Esophagus mucosa (tissue), 1 donor: ENCODE data around the gene GLYATL2. TPM values are rescaled to one million over a fixed set of nuclear protein-coding genes. Genes with fewer than 3 reads are reported as not detected.

Experiments
- ATAC-seq: fragments of 200-7000 bp; cut with Tn5 transposase; one replicate; pipeline ENCODE4 v1.9.1; 2020
- total RNA-seq: library from RNA; stranded (reverse); gene quantifications from one replicate; pipeline ENCODE4 v1.2.4, GENCODE V29; 2023
- donor health status: DM: yes; HTN: yes; CAD: no.

The GLYATL2 gene
- 1.6 TPM for total RNA-seq

GRCh38 chr11:58844361-58845005 lies at the start of gene GLYATL2:
GLYATL2 (minus strand) TSS chr11:58844704; CDS start chr11:58839612, 5,092 bp downstream.
- ATAC-seq = no peak

- no peak for ATAC-seq
Observed at GRCh38 chr11:58893899-58894298, 49.4 kb upstream of the GLYATL2 start.

GRCh38 chr11:58888579-58888978 lies 44.1 kb upstream of the GLYATL2 start:
- no peak for ATAC-seq

GRCh38 chr11:58887452-58887851 lies 42.9 kb upstream of the GLYATL2 start:
- ATAC-seq = no peak

- no peak for ATAC-seq
Observed at GRCh38 chr11:58880625-58881024, 36.1 kb upstream of the GLYATL2 start.

GRCh38 chr11:58880166-58880565 lies 35.7 kb upstream of the GLYATL2 start:
- no peak for ATAC-seq

- no peak for ATAC-seq
Observed at GRCh38 chr11:58867556-58867955, 23.1 kb upstream of the GLYATL2 start.

- no peak for ATAC-seq
Observed at GRCh38 chr11:58866788-58867187, 22.3 kb upstream of the GLYATL2 start.

- no peak for ATAC-seq
Observed at GRCh38 chr11:58864335-58864734, 19.8 kb upstream of the GLYATL2 start.

- ATAC-seq = no peak
Observed at GRCh38 chr11:58863697-58864096, 19.2 kb upstream of the GLYATL2 start.

- ATAC-seq = no peak
Observed at GRCh38 chr11:58861533-58861932, 17.0 kb upstream of the GLYATL2 start.

- no peak for ATAC-seq
Observed at GRCh38 chr11:58856806-58857205, 12.3 kb upstream of the GLYATL2 start.

- no peak for ATAC-seq
Observed at GRCh38 chr11:58845386-58845785, 882 bp upstream of the GLYATL2 start.

- ATAC-seq = no peak
Observed at GRCh38 chr11:58837707-58838388, 6.7 kb downstream of the GLYATL2 start.

GRCh38 chr11:58832056-58832645 lies 12.4 kb downstream of the GLYATL2 start:
- no peak for ATAC-seq

- ATAC-seq = no peak
Observed at GRCh38 chr11:58830673-58831301, 13.7 kb downstream of the GLYATL2 start.

- no peak for ATAC-seq
Observed at GRCh38 chr11:58829786-58830185, 14.7 kb downstream of the GLYATL2 start.

GRCh38 chr11:58813693-58814092 lies 30.8 kb downstream of the GLYATL2 start:
- no peak for ATAC-seq

- ATAC-seq = no peak
Observed at GRCh38 chr11:58811499-58811898, 33.0 kb downstream of the GLYATL2 start.

GRCh38 chr11:58807343-58807742 lies 37.2 kb downstream of the GLYATL2 start:
- ATAC-seq = no peak

- ATAC-seq = no peak
Observed at GRCh38 chr11:58805065-58805464, 39.4 kb downstream of the GLYATL2 start.

GRCh38 chr11:58801974-58802545 lies 42.4 kb downstream of the GLYATL2 start:
- ATAC-seq = no peak

- no peak for ATAC-seq
Observed at GRCh38 chr11:58801302-58801701, 43.2 kb downstream of the GLYATL2 start.
